OCI-LY7 (cell line): ENCODE data around the gene VPS13D.

Experiments
- CTCF ChIP-seq: fragments of 200-600 bp; sonication (generic); conservative IDR thresholded peaks from 2 replicates; pipeline ENCODE4 v1.5.1; 2014; ENCODE audit warnings: mild to moderate bottlenecking, antibody characterized with exemption, low read length, moderate library complexity, mixed read lengths
- EZH2phosphoT487 ChIP-seq: fragments of 200-600 bp; sonication (generic); IDR thresholded peaks from 2 replicates; pipeline ENCODE4 v1.6.1; 2018; ENCODE audit warnings: low read depth, borderline replicate concordance, mild to moderate bottlenecking, mixed run types, antibody characterized with exemption, low read length, moderate library complexity, mixed read lengths

GRCh38 chr1:12405325-12406210, 175.7 kb downstream of the VPS13D start:
- TF ChIP-seq CTCF (no peak), EZH2phosphoT487 (no peak)
